GM12892 (cell line): Measurements from ENCODE around the gene SVOP.

ENCODE experiments used
- DNase-seq: peaks from one replicate; pipeline ENCODE4 v3.0.0; 2011; ENCODE audit not compliant: insufficient read length
- FAIRE-seq: peaks from 2 replicates; lab custom pipeline; 2011; peaks lifted over from hg19 to GRCh38; lab: Jason Lieb, UNC
- POLR2A ChIP-seq: IDR thresholded peaks from 2 replicates; pipeline ENCODE4 v1.6.1; 2011; ENCODE audit warnings: low read depth, low read length, control low read depth
- POLR2AphosphoS5 ChIP-seq: IDR thresholded peaks from 2 replicates; pipeline ENCODE4 v1.6.1; 2011; ENCODE audit warnings: low read depth, low read length, control low read depth
- TAF1 ChIP-seq: IDR thresholded peaks from 2 replicates; pipeline ENCODE4 v1.6.1; 2011; ENCODE audit warnings: low read depth, mild to moderate bottlenecking, control low read depth, low read length, borderline replicate concordance

The SVOP gene

GRCh38 chr12:108985750-108986149, 35.1 kb downstream of the SVOP start:
- no peak for TF ChIP-seq POLR2A
- TF ChIP-seq TAF1, result no peak
- TF ChIP-seq POLR2AphosphoS5, result no peak
- FAIRE-seq (no peak), DNase-seq (no peak)

DNA sequence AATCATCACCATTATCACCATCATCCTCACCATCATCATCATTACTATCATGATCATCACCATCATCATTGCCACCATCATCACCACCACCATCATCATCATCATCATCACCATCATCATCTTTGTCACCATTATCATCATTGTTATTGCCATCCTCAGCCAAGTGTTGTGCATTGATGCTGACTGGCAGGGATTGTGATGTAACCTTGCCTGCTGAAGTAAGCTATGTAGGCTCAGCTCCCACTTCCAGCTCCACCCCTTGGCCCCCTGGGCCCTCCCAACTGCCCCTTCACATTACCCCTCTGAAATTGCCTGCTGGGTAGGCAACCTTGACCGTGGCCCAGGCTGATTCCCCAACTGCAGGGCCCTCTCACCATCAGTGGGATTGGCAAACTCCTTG, 37.6 kb downstream of the SVOP start:
- no peak for DNase-seq
- FAIRE-seq, result no peak
- TF ChIP-seq POLR2AphosphoS5 (no peak), TAF1 (no peak), POLR2A (no peak)

GRCh38 chr12:108982621-108983219, 38.1 kb downstream of the SVOP start:
- no peak for FAIRE-seq
- DNase-seq, result no peak
- TF ChIP-seq TAF1 (no peak), POLR2A (no peak), POLR2AphosphoS5 (no peak)

GRCh38 chr12:108981835-108982234, 39.0 kb downstream of the SVOP start:
- TF ChIP-seq POLR2AphosphoS5 (no peak), TAF1 (no peak), POLR2A (no peak)
- FAIRE-seq (no peak), DNase-seq (no peak)

DNA sequence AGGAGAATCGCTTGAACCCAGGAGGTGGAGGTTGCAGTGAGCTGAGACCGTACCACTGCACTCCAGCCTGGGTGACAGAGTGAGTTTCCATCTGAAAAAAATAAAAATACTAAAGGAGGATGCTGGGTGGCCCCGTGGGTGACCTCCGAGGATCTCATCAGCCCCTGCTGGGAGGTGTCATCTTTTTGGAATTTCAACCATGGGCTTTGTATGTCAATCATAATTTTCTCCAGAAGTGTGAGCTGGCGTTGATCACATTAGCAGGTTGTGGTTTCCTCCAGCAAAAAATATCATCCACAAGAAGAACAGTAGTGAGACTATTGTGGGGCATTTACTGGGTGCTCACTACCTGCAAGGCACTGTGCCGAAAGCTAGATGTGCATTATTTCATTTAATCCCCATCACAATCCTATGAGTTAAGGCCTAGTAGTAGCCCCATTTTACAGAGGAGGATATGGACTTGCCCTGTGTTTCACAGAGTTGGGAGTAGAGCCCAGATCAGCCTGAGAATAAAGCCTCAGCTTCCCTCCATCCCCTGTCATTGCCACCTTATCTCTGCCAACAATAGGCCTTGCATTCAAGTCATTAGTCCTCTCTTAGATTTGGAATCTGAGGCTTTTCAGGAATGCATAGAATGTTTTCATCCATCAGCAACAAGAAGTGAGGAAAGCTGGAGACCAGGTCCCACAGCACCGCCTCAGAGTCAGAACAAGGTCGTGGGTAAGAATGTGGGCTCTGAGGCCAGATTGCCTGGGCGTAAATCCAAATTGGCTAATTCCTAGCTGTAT, 39.8 kb downstream of the SVOP start:
- FAIRE-seq, result no peak
- no peak for DNase-seq
- TF ChIP-seq POLR2AphosphoS5 (no peak), POLR2A (no peak), TAF1 (no peak)

DNA sequence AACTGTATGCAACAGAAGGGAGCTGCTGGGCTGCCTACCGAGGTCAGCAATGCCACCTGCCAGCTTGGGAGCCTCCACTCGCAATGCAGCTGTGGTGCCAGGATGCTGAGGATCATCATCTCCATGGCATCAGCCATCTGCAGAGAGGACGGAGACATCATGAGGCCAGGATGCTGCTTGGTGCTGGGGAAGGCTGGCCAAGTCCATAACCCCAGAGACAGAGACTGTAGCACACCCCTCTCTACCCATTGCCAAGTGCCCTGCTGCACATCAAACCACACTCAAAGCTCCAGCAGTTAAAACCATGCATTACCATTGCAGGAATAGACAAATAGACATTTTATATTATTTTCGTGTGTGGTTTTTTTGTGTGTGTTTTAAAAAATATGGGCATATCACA, 43.5 kb downstream of the SVOP start:
- TF ChIP-seq TAF1 (no peak), POLR2AphosphoS5 (no peak), POLR2A (no peak)
- FAIRE-seq (no peak), DNase-seq (no peak)

GRCh38 chr12:108975024-108975593, 45.8 kb downstream of the SVOP start:
- TF ChIP-seq POLR2A (no peak), POLR2AphosphoS5 (no peak), TAF1 (no peak)
- no peak for FAIRE-seq
- no peak for DNase-seq

DNA sequence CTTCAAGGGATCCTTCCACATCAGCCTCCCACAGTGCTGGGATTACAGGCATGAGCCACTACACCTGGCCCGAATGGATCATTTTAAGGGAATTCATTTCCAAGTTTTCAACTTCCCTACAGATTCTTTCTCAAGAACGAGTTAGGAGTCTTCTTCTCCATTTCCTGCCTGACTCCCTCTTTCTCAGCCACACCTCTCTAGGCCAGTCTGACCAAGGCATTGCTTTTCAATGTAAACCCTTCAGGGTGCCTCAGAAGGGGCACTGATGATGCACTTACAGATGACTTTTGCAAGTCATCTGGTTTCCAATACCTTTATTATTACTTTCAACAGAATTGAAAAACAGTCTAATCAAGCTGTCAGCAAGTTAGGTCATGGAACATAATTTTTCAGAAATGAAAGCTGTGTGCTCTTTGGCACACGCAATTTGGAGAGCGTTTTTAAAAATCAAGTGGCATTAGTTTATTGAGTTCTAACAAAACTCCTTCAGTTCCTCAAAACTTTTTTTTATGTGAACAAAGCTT, 47.2 kb downstream of the SVOP start:
- DNase-seq (no peak), FAIRE-seq (no peak)
- no peak for TF ChIP-seq POLR2A
- TF ChIP-seq TAF1, result no peak
- TF ChIP-seq POLR2AphosphoS5, result no peak

GRCh38 chr12:108972358-108972757, 48.5 kb downstream of the SVOP start:
- no peak for TF ChIP-seq TAF1
- TF ChIP-seq POLR2A, result no peak
- no peak for TF ChIP-seq POLR2AphosphoS5
- FAIRE-seq, result no peak
- no peak for DNase-seq

DNA sequence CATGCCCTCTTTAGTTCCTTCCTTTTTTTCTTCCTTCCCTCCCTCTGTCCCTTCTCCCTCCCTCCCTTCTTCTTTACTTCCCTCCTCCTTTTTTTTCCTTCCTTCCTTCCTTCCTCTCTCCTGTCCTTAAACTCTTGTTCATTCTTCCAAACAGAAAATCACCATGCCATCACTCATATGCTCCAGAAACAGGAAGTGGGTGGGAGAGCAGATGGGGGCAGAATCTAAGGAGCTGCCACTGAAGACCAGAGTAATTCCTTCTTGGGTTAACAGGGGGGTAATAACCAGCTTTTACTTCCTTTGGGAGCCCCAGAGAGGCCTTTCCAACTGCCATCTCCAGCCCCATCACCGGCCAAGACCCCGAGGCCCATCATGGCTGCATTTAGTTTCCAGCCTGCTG, 51.2 kb downstream of the SVOP start:
- no peak for FAIRE-seq
- DNase-seq, result no peak
- TF ChIP-seq POLR2A (no peak), TAF1 (no peak)

GRCh38 chr12:108967869-108968540, 52.9 kb downstream of the SVOP start:
- DNase-seq, result no peak
- no peak for TF ChIP-seq POLR2A
- no peak for TF ChIP-seq TAF1
- TF ChIP-seq POLR2AphosphoS5, result no peak
- no peak for FAIRE-seq
